Naive thymus-derived CD8-positive, alpha-beta T cell (primary cell): ENCODE data around the gene HMGA1. TPM values are rescaled to one million over a fixed set of nuclear protein-coding genes. Genes with fewer than 3 reads are reported as not detected.
A peak's percentile ranks its signal among the peaks of the same experiment; 100 is the strongest.

Source experiments
- ATAC-seq, 2 donors: fragments of 150-1000 bp; cut with Tn5 transposase in 1 of 2; sonication (Bioruptor Pico), chemical (Tn5 transposase) in 1 of 2; 1 replicate in 1 of 2; 2 replicates in 1 of 2; pipeline ENCODE4 v1.10.0; 2021; ENCODE audit warnings: mild to moderate bottlenecking in 2 of 2, moderate library complexity in 2 of 2
- POLR2A ChIA-PET: fragments of 350-600 bp; sonication (Branson Sonifier 250); formaldehyde crosslinking; loops from one replicate; lab custom pipeline; 2021; ENCODE audit warnings: antibody characterized with exemption; lab: Charles Lee
- DNase-seq, 10 donors: peaks; one replicate each; pipeline versions ENCODE4 v3.0.0 to v3.0.0-alpha.2; 2020 to 2022
- H3K27ac Mint-ChIP-seq, 10 donors: one replicate each; pipeline ENCODE4 v1.8.0; 2020 to 2022; ENCODE audit warnings: mild to moderate bottlenecking in 10 of 10, mixed read lengths in 10 of 10, moderate library complexity in 4 of 10, inconsistent platforms in 1 of 10
- H3K27me3 Mint-ChIP-seq, 5 donors: one replicate each; pipeline ENCODE4 v1.8.0; 2021 to 2022; ENCODE audit warnings: mixed read lengths in 5 of 5
- H3K36me3 Mint-ChIP-seq, 3 donors: one replicate each; pipeline ENCODE4 v1.8.0; 2020 to 2022; ENCODE audit warnings: mixed read lengths in 3 of 3, mild to moderate bottlenecking in 2 of 3, inconsistent platforms in 1 of 3
- H3K4me1 Mint-ChIP-seq, 4 donors: one replicate each; pipeline ENCODE4 v1.8.0; 2021 to 2022; ENCODE audit warnings: mixed read lengths in 4 of 4
- H3K4me3 Mint-ChIP-seq, 10 donors: one replicate each; pipeline ENCODE4 v1.8.0; 2020 to 2022; ENCODE audit warnings: mild to moderate bottlenecking in 10 of 10, mixed read lengths in 10 of 10, moderate library complexity in 6 of 10, inconsistent platforms in 1 of 10
- H3K9me3 Mint-ChIP-seq, 9 donors: one replicate each; pipeline ENCODE4 v1.8.0; 2020 to 2022; ENCODE audit warnings: mixed read lengths in 9 of 9, mild to moderate bottlenecking in 3 of 9, inconsistent platforms in 1 of 9, moderate library complexity in 1 of 9
- polyA plus RNA-seq, 3 donors: library from polyadenylated mRNA; unstranded; fragments of 300-500 nt; fragmentation: Illumina TruSeq; gene quantifications; one replicate each; pipeline ENCODE4 v1.2.3, GENCODE V29; 2021
- total RNA-seq, 8 experiments: library from RNA in 2 of 8; stranded (reverse) in 2 of 8; gene quantifications; one replicate each; pipeline ENCODE4 v1.2.3 and lab custom pipeline; 2021 to 2026

The HMGA1 gene
- 10 to 100 TPM; 75.3 to 80.3 TPM for total RNA-seq
- 10 to 100 TPM; 28.0 to 40.9 (median 38.1) TPM for polyA plus RNA-seq
- total RNA-seq (lab: John Stamatoyannopoulos, UW): 75.3 to 403 (median 137) reads per million in 6 experiments

GRCh38 chr6:34236443-34237315, at the start of gene HMGA1:
Gene HMGA1 (plus strand): TSS chr6:34236873. CDS start chr6:34240781, 3,908 bp downstream.
- peaks cover 13 to 49% (median 40%) of the 10 kb centered on the region in 4 donors for H3K4me1 Mint-ChIP-seq
- POLR2A ChIA-PET: interaction anchor here (0.6 to 3.6 kb wide), 26 partner anchors 8 to 1265 kb away, joined by 3 to 99 read pairs (median 4); partner anchors contain the start of genes BLTP3A, NUDT3, RPS10 and SMIM29

GRCh38 chr6:34189806-34190503, 46.7 kb upstream of the HMGA1 start:
- H3K9me3 Mint-ChIP-seq: no peaks in the 10 kb centered on the region
- no peaks in the 10 kb centered on the region for H3K27me3 Mint-ChIP-seq
- DNase-seq: peak; percentile 24 to 84 (median 58)
- ATAC-seq: peak; percentile 94
- POLR2A ChIA-PET: interaction anchor here (1.0 to 1.5 kb wide), 4 partner anchors 26 to 234 kb away, joined by 3 to 11 read pairs (median 5); partner anchors contain the start of gene HMGA1
- peaks cover 8 to 15% (median 11%) of the 10 kb centered on the region in 4 donors for H3K4me1 Mint-ChIP-seq
- H3K36me3 Mint-ChIP-seq: no peaks in the 10 kb centered on the region
- no peak overlapping the region for H3K4me3 Mint-ChIP-seq
- peak overlapping the region in 8 of 10 donors; percentile 13 to 84 (median 50) for H3K27ac Mint-ChIP-seq

More at GRCh38 chr6:34236443-34237315, at the start of gene HMGA1:
- DNase-seq: peak; percentile 78 to 94 (median 86)
- Mint-ChIP-seq H3K36me3 (peaks cover 0 to 18% (median 7%) of the 10 kb centered on the region in 3 donors), H3K27me3 (no peaks in the 10 kb centered on the region), H3K4me3 (peak within 1 kb of the TSS; percentile 88 to 97 (median 94)), H3K9me3 (no peaks in the 10 kb centered on the region), H3K27ac (peak within 1 kb of the TSS; percentile 94 to 99 (median 98))
- peak; percentile 68 to 75 for ATAC-seq

- H3K27ac Mint-ChIP-seq: peak overlapping the region in 8 of 10 donors; percentile 15 to 84 (median 62)
- H3K27me3 Mint-ChIP-seq: no peaks in the 10 kb centered on the region
- POLR2A ChIA-PET: interaction anchor here (1.0 to 1.5 kb wide), 4 partner anchors 13 to 234 kb away, joined by 3 to 11 read pairs (median 4); partner anchors contain the start of gene HMGA1
- no peak overlapping the region for H3K4me3 Mint-ChIP-seq
- H3K9me3 Mint-ChIP-seq: no peaks in the 10 kb centered on the region
- ATAC-seq (peak; percentile 14 to 35), DNase-seq (no peak)
- peaks cover 8 to 14% (median 11%) of the 10 kb centered on the region in 4 donors for H3K4me1 Mint-ChIP-seq
- H3K36me3 Mint-ChIP-seq: no peaks in the 10 kb centered on the region
Observed at GRCh38 chr6:34190504-34191122, 46.1 kb upstream of the HMGA1 start.

GRCh38 chr6:34194772-34195171, 41.9 kb upstream of the HMGA1 start:
- no peaks in the 10 kb centered on the region for H3K9me3 Mint-ChIP-seq
- ATAC-seq (no peak), DNase-seq (no peak)
- H3K4me3 Mint-ChIP-seq: peak overlapping the region in 3 of 10 donors; percentile 6 to 44 (median 16)
- no peaks in the 10 kb centered on the region for H3K27me3 Mint-ChIP-seq
- no peaks in the 10 kb centered on the region for H3K36me3 Mint-ChIP-seq
- peaks cover 6 to 17% (median 15%) of the 10 kb centered on the region in 4 donors for H3K4me1 Mint-ChIP-seq
- POLR2A ChIA-PET: no interaction called here
- peak overlapping the region in 3 of 10 donors; percentile 7 to 61 (median 33) for H3K27ac Mint-ChIP-seq

GRCh38 chr6:34195726-34196115, 41.0 kb upstream of the HMGA1 start:
- peak overlapping the region in 1 of 10 donors; percentile 34 for H3K27ac Mint-ChIP-seq
- DNase-seq (no peak), ATAC-seq (no peak)
- H3K9me3 Mint-ChIP-seq: no peaks in the 10 kb centered on the region
- no peaks in the 10 kb centered on the region for H3K27me3 Mint-ChIP-seq
- H3K4me1 Mint-ChIP-seq: peaks cover 0 to 9% (median 6%) of the 10 kb centered on the region in 4 donors
- H3K36me3 Mint-ChIP-seq: no peaks in the 10 kb centered on the region
- H3K4me3 Mint-ChIP-seq: peak overlapping the region in 1 of 10 donors; percentile 84
- POLR2A ChIA-PET: interaction anchor here (0.5 to 2.1 kb wide), 8 partner anchors 13 to 894 kb away, joined by 4 to 18 read pairs (median 10); partner anchors contain the start of genes HMGA1 and SMIM29

- Mint-ChIP-seq H3K9me3 (no peaks in the 10 kb centered on the region), H3K27me3 (no peaks in the 10 kb centered on the region), H3K27ac (peak overlapping the region in 7 of 10 donors; percentile 26 to 89 (median 89)), H3K4me3 (peak overlapping the region; percentile 84 to 88 (median 86)), H3K4me1 (peaks cover 0 to 9% (median 6%) of the 10 kb centered on the region in 4 donors), H3K36me3 (no peaks in the 10 kb centered on the region)
- DNase-seq (peak; percentile 77 to 96 (median 89)), ATAC-seq (peak; percentile 99)
- POLR2A ChIA-PET: interaction anchor here (1.1 to 2.1 kb wide), 8 partner anchors 13 to 228 kb away, joined by 3 to 18 read pairs (median 10); partner anchors contain the start of genes HMGA1 and SMIM29
Observed at GRCh38 chr6:34196116-34196832, 40.4 kb upstream of the HMGA1 start.

- no peaks in the 10 kb centered on the region for H3K9me3 Mint-ChIP-seq
- no peaks in the 10 kb centered on the region for H3K36me3 Mint-ChIP-seq
- peaks cover 2 to 9% (median 6%) of the 10 kb centered on the region in 4 donors for H3K4me1 Mint-ChIP-seq
- POLR2A ChIA-PET: interaction anchor here (1.1 to 2.1 kb wide), 7 partner anchors 14 to 218 kb away, joined by 3 to 18 read pairs (median 12); partner anchors contain the start of genes HMGA1 and SMIM29
- peak overlapping the region in 6 of 10 donors; percentile 2 to 89 (median 89) for H3K27ac Mint-ChIP-seq
- ATAC-seq (no peak), DNase-seq (no peak)
- no peaks in the 10 kb centered on the region for H3K27me3 Mint-ChIP-seq
- peak overlapping the region; percentile 84 to 88 (median 86) for H3K4me3 Mint-ChIP-seq
Observed at GRCh38 chr6:34196833-34197195, 39.9 kb upstream of the HMGA1 start.

GRCh38 chr6:34200340-34200971, 36.2 kb upstream of the HMGA1 start:
- H3K27ac Mint-ChIP-seq: no peak overlapping the region
- DNase-seq (no peak), ATAC-seq (no peak)
- H3K4me1 Mint-ChIP-seq: peaks cover 3 to 7% (median 6%) of the 10 kb centered on the region in 4 donors
- POLR2A ChIA-PET: interaction anchor here (1.0 to 1.2 kb wide), 2 partner anchors 23 to 36 kb away, joined by 3 read pairs; partner anchors contain the start of gene HMGA1
- no peaks in the 10 kb centered on the region for H3K27me3 Mint-ChIP-seq
- no peak overlapping the region for H3K4me3 Mint-ChIP-seq
- H3K9me3 Mint-ChIP-seq: no peaks in the 10 kb centered on the region
- H3K36me3 Mint-ChIP-seq: no peaks in the 10 kb centered on the region

- Mint-ChIP-seq H3K4me1 (peaks cover under 1 to 3% (median 2%) of the 10 kb centered on the region in 4 donors), H3K4me3 (no peak overlapping the region), H3K36me3 (no peaks in the 10 kb centered on the region), H3K27me3 (no peaks in the 10 kb centered on the region), H3K9me3 (no peaks in the 10 kb centered on the region), H3K27ac (peak overlapping the region in 3 of 10 donors; percentile 11 to 73 (median 24))
- no peak for DNase-seq
- POLR2A ChIA-PET: interaction anchor here (0.6 to 1.2 kb wide), 3 partner anchors 22 to 552 kb away, joined by 3 to 4 read pairs (median 3); partner anchors contain the start of gene HMGA1
- ATAC-seq: no peak
Observed at GRCh38 chr6:34201455-34202107, 35.1 kb upstream of the HMGA1 start.
